ENCODE measurements around the gene FGF7.

GRCh38 chr15:49490966-49491365, 67.9 kb downstream of the FGF7 start:
- TF ChIP-seq POLR2AphosphoS5 (IDR thresholded peaks at IDR 0.05; ENCODE audit: borderline replicate concordance, low read depth, low read length) (no peak), EZH2 (IDR thresholded peaks at IDR 0.05) (no peak)
